ENCODE data around the gene KIRREL3.

Gene KIRREL3

DNA sequence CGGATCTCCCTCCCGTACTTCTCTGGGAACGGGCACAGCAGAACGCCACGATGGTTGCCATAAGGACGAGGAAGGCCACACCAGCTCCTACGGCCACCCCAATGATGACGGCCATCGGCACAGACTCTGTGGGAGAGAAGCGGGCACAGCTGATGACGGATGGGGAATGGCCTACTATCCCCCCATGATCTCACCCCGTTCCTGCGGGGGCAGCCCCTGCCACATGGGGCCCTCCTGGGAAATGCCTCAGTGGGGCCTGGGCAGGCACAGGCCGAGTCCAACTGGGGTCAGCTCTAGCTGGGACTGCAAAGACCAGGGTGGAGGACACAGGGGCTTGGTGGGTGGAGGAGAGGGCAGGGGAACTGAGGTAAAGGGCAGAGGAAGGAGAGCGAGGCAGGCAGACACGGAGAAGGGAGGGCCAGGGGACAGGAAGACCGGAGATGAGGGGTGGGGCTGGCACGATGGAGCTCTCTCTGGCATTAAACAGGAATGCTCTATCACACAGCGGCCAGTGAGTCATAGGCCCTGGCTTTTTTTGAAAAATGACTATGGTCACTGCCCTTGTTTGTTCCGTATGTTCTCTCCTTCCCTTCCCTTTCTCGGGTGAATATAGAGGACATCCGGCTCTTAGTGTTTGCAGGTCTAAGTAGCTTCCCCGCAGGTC lies 569.0 kb downstream of the KIRREL3 start:
- H3K27ac ChIP-seq = no peak overlapping the region
- TF ChIP-seq CTCF (conservative IDR thresholded peaks at IDR 0.05) (no peak), ZFX (IDR thresholded peaks at IDR 0.05) (no peak)

DNA sequence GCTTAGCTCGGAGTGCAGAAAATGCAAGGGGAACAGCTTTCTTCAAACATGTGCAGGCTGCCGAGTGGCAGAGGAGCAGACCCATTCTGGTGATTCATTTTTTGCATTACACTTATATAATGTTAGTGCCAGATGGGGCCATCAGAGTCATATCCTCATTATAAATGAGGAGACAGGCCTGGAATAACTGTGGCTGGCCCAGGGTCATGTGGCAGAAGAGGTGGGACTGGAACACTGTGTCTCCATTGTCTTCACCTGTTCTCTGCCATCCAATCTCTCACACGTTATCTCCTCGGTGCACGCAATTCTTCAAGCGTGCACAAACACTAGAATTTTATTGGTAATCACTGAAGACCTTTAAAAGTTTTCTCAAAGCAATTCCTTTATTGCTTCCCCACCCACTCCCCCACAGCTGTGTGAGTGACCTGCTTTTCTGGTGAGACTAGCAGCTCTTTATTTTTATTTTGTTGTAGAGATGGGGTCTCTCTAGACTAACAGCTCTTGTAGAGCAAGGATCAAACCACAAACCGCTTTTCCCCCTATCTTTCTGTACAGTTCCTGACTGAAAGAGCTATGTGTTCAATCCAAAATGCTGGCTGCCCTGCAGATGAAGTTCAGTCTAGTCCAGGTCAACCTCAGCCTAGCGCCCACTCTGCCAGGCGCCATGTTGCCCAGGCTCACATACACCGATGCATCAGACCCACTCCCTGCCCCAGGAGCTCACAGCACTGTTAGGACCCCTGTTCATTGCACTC lies 569.8 kb downstream of the KIRREL3 start:
- no peak overlapping the region for H3K27ac ChIP-seq

GRCh38 chr11:126426820-126427749 lies 573.5 kb downstream of the KIRREL3 start:
- H3K27ac ChIP-seq = no peak overlapping the region
- TF ChIP-seq CTCF (conservative IDR thresholded peaks at IDR 0.05) = no peak
- no peak for TF ChIP-seq ZFX (IDR thresholded peaks at IDR 0.05)

More for the DNA sequence above, 569.8 kb downstream of the KIRREL3 start:
- TF ChIP-seq CTCF (conservative IDR thresholded peaks at IDR 0.05) = no peak
- no peak for TF ChIP-seq ZFX (IDR thresholded peaks at IDR 0.05)

- TF ChIP-seq ZFX (IDR thresholded peaks at IDR 0.05) = no peak
- no peak for TF ChIP-seq CTCF (conservative IDR thresholded peaks at IDR 0.05)
- no peak overlapping the region for H3K27ac ChIP-seq
Observed at GRCh38 chr11:126426106-126426505, 574.5 kb downstream of the KIRREL3 start.

DNA sequence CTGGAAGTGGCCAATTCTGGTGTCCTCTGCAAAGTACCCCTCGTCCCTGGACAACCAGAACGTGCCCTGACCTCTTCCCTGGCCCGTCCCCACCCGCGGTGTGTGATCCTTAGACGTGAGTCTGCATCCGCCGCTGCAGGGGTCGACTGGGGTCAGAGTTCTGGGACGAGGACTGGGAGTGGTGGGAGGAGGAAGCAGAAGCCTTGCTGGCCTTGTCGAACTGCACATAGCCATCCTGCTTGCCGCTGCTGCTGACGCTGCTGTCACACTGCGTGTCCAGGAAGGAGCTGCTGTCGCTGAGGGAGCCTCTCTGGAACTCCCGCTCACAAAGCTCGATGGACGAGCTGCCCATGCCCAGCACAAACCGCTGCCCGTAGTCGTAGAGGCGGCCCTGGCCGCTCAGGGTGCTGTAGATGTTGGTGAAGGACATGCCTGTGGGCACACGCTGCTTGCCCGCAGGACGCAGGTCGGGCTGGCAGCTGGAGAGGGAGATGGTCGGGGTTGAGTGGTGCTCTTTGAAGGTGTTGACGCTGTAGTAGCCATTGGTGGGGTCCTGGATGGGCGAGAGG lies 576.0 kb downstream of the KIRREL3 start:
- H3K27ac ChIP-seq = no peak overlapping the region
- TF ChIP-seq CTCF (conservative IDR thresholded peaks at IDR 0.05) (no peak), ZFX (IDR thresholded peaks at IDR 0.05) (no peak)

DNA sequence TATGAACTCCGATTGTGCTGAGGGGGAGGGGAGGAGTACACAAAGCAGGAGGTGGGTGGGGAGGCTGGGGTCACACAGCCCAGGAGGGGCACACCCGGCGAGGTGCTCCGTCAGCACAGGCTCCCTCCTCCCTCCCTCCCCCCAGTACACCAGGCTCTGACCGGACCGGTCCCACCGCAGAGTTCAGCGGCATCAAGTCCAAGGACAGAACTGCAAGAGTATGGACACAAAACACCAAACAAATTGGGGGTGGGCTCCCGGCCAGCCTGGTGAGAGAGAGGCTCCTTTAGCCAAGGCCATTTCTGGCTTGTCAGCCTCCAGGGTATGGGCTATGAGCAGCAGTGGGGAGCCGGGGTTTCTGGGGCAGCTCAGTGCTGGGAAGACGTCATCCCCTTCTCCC lies 576.8 kb downstream of the KIRREL3 start:
- TF ChIP-seq CTCF (conservative IDR thresholded peaks at IDR 0.05) = no peak
- no peak for TF ChIP-seq ZFX (IDR thresholded peaks at IDR 0.05)
- no peak overlapping the region for H3K27ac ChIP-seq
